PC-3 (cell line): Measurements from ENCODE around the gene NR2C1.

Experiments used
- EZH2 ChIP-seq: fragments of 300-600 bp; sonication (generic); IDR thresholded peaks from one replicate; pipeline ENCODE4 v1.6.1; 2017; ENCODE audit warnings: antibody characterized with exemption, mild to moderate bottlenecking, low read length; ENCODE audit not compliant: unreplicated experiment
- EZH2phosphoT487 ChIP-seq: fragments of 300-600 bp; sonication (generic); IDR thresholded peaks from 2 replicates; pipeline ENCODE4 v1.6.1; 2018; ENCODE audit warnings: mild to moderate bottlenecking, antibody characterized with exemption, low read length, borderline replicate concordance

- no peak for TF ChIP-seq EZH2phosphoT487
- no peak for TF ChIP-seq EZH2
Measured at GRCh38 chr12:94977766-94978468, 95.5 kb downstream of the NR2C1 start.
